Muscle of arm (tissue), 12 donors: ENCODE data around the gene GPR137B. TPM values are rescaled to one million over a fixed set of nuclear protein-coding genes. Genes with fewer than 3 reads are reported as not detected.
A peak's percentile ranks its signal among the peaks of the same experiment; 100 is the strongest.
"Not testable (repeated sequence)": the region's sequence is repeated elsewhere in the genome, so short reads cannot be mapped to it uniquely, and the experiment has no call there.

ENCODE experiments used
- DNase-seq: peaks from one replicate; pipeline ENCODE4 v3.0.0-alpha.2; 2013
- polyA plus RNA-seq, 12 donors: library from polyadenylated mRNA; unstranded; fragments of 120-200 nt; gene quantifications; one replicate each; pipeline ENCODE4 v1.2.1, GENCODE V29; 2013; ENCODE audit not compliant: insufficient read length in 12 of 12

GPR137B gene
- polyA plus RNA-seq, 12 donors: 4.5 to 26.3 (median 6.9) TPM; not detected in 1

DNA sequence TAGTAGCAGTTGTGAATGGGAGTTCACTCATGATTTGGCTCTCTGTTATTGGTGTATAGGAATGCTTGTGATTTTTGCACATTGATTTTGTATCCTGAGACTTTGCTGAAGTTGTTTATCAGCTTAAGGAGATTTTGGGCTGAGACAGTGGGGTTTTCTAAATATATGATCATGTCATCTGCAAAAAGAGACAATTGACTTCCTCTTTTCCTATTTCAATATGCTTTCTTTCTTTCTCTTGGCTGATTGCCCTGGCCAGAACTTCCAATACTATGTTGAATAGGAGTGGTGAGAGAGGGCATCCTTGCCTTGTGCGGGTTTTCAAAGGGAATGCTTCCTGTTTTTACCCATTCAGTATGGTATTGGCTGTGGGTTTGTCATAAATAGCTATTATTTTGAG, 45.7 kb downstream of the GPR137B start:
- not testable (repeated sequence) for DNase-seq

DNA sequence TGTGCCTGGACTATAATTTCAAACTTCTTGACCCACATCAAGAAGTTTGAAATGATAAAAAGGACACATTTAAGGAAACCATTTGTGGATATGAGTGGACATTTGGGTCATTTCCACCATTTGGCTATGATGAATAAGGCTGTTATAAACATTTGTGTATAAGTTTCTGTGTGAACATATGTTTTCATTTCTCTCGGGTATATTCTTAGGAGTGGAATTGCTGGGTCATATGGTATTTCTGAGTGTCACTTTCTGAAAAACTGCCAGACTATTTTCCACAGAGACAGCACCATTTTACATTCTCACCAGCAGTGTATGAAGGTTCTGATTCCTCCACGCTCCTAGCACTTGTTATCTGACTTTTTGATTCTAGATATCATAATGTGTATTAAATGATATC, 50.8 kb downstream of the GPR137B start:
- no peak for DNase-seq

DNA sequence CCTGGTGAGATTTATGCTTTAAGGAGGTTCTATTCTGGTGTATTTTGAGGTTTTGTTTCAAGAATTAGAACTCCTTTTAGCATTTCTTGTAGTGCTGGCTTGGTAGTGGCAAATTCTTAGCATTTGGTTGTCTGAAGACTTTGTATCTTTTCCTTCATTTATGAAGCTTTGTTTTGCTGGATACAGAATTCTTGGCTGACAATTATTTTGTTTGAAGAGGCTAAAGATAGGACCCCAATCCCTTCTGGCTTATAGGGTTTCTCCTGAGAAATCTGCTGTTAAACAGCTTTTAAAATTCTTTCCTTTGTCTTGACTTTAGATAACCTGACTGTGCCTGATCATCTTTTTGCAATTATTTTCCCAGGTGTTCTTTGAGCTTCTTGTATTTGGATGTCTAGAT, 58.6 kb downstream of the GPR137B start:
- DNase-seq: no peak

DNA sequence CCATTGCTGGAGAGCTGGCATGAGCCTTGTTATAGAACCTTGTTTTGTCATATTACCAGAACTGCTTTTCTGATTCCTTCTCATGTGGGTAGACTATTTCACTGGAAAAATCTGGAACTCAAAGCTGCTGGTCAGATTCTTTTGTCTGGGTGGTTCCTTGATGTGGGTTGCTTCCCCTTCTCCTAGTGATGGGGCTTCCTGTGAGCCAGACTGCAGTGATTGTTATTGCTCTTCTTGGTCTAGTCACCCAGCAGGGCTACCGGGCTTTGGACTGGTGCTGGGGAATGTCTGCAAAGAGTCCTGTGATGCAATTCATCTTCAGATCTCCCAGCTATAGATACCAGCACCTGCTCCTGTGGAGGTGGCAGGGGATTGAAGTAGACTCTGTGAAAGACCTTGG, 59.4 kb downstream of the GPR137B start:
- DNase-seq: no peak

DNA sequence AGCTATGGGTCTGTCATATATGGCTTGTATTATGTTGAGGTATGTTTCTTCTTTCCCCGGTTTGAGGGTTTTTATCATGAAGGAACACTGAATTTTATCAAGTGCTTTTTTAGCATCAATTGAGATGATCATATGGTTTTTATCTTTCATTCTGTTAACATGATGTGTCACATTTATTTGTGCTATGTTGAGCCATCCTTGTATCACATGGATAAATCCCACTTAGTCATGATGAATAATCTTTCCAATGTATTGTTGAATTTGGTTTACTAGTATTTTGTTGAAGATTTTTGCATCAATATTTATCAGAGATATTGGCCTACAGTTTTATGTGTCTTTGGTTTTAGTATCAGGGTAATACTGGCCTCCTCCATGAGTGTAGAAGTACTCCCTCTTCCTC, 61.7 kb downstream of the GPR137B start:
- no peak for DNase-seq

DNA sequence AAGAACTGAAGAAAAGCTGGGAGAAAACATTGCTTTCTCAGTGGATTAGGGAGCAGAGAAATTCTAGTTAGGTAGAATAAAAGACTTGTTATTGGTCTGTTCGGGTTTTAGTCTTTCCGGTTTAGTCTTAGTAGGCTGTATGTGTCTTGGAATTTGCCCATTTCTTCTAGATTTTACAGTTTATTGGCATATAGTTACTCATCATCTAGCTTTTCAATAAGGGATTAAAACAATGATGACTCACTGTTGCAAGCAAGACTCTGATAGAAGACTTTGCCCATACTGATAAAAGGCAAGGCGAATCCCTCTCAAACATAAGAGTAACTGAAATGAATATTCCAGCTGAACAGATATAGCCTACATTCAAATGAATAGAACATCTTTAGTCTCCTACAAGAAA, 62.3 kb downstream of the GPR137B start:
- no peak for DNase-seq

DNA sequence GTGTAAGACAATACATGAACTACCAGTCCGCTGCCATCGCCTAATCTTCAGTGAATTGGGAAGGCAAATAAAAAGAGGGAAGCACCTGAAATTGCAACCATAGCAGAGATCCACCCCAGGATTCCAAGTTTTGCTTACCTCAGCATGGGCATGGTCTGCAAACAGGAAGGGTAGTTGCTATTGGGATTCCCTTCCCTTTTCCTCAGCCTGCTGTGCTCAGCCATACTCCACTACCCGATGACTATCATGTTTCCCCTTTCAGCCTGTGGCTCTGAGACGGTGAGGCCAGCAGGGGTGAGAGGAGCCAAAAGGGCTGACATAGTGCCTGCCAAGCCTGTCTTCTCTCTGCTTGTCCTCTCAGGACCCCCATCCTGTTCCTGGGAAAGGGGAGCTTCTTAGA, 64.2 kb downstream of the GPR137B start:
- peak; percentile 10 for DNase-seq

DNA sequence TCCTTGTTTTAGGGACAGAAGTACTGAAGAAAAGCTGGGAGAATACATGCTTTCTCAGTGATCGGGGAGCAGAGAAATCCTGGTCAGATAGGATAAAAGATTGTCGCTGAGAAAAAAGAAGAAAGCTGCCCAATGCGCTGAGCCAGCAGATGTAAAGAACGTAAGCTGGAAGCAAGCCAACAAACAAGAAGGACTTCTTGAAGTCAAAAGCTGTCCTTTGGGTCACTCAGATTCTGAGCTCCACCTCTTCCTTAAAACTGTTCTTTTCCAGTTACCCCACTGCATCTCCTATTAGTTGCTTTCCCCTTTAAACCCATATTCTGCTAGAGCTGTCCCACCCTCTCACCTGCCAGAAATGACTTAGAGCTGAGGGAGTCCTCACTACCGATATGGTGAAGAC, 64.8 kb downstream of the GPR137B start:
- DNase-seq: no peak

DNA sequence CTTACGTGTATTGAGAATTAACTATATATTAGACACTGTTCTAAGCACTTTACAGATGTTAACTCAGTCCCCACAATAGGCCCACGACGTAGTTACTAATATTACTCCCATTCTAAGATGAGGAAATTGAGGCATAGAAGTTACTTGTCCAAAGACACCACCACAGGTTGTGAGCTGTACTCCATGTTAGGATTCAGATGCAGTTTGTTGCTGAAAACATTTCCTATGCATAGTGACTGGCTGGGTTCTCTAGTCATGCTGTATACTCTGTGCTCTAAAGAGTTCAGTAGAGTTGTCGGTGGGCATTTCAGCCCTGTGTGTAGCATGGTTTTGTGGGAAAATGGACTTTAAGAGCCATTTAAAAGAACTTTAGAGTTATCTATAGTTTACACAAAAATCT, 65.2 kb downstream of the GPR137B start:
- DNase-seq: no peak

DNA sequence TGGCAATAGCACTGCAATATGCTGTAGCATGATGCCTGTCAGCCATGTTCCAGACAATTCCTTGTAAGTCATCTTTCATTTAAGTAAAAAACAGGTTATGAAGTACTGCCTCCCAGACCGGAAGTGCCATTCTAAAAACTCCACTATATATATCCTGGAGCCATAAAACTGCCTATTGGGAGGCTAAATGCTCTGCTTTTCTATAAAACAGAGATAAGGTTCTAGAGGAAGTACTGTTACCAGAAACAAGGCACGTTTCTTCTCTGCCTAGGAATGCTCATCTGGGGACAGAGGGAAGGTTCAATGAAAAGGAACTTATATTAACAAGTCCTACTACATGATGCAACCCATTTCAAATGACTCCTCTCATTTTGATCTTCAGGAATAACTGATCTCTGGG, 66.8 kb downstream of the GPR137B start:
- no peak for DNase-seq

DNA sequence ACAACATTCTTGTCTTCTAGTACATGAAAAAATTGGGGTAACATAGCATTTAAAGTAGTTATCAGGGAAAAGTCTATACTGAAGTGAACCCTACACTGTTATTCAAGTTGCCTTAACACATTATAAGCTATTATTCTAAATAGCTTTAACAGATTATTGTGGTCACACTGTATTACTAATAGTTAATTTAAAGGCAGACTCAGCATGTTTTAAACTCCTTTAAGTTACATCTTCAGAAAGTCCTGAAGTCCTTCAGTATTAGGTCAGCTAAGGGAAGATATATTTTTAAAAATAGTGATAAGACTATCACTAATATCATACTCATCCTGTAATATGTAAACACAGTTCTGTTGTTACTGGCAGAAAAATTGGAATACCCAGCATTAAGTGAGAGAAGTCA, 67.4 kb downstream of the GPR137B start:
- DNase-seq: no peak

DNA sequence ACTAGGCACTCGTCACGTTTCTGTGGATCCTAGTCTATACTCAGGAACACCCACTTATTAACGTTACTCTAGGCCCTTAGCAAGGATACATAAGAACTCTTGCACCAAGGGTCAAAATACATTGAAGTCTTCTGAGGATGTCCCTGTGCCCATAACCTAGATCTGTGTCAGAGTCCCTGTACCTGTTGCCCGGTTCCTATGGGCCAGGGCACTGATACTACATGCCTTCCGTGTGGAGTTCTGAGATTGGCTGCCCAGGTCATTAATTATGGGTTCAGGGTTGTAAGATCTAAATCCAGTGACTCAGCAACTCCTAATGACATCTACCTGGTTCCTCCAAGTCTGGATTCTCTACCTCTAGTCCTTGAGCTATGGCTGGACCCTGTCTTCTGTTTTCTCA, 69.5 kb downstream of the GPR137B start:
- no peak for DNase-seq

DNA sequence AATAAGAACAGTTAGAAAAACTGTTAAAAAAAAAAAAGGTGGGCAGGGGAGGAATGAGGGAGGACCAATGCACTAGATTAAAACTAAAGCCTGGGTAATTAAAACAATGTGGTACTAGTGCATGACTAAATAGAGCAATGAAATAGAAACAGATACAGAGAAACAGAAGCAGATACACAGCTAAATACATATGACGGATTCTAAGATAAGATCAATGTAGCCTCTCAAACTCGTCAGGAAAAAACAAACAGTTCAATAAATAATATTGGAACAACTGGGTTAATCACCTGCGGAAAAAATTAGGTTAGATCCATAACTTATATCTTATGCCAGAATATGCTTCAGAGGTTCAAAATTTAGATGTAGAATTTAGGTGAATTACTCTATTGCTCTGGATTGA, 71.2 kb downstream of the GPR137B start:
- DNase-seq: no peak

DNA sequence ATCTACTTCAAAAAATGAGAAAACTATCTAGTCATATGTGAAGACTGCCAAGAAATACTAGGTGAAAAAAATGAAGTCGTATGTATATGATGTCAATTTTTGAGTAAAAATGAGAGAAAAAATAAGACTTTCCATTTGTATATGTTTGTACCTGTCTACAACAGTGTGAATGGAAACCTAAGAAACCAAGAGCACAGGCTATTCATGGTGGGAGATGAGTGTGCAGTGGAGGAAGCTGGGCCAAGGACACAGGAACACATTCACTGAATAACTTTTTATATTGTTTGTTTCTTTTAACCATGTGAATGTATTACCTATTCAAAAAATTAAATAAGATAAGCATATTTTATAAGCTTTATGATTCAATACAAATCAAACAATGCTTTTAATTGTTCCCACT, 72.4 kb downstream of the GPR137B start:
- DNase-seq: no peak

DNA sequence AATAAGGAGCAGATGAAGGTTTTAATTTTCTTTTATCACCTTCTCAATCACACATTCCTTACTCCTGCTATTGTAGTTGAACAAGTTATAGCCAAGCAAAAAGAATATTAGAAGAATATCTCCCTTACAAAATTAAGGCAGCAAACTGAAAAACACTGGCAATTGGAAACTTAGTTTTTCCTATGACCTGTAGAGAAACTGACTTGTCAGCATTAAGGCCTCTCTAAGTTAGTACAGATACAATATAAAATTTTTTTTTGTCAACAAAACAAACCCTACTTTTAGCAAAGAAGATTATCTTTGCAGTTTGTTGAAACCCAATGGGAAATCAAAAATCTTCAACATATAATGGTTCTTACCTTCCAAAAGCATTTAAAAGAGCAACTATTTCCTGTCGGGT, 78.1 kb downstream of the GPR137B start:
- DNase-seq: no peak

DNA sequence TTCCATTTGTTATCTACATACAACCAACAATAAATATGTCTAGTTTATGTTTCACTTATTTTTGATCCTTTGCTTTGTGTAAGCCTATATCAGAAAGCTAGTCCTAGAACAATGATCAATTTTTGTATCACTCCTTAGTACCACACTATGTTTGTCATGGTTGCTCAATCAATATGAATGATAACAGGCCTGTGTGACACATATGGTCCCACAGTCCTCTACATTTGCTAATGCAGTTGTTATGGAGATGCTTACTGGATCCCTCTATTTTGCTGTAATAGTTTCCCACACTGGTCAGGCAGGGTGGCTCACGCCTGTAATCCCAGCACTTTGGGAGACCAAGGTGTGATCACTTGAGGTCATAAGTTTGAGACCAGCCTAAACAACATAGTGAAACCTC, 80.3 kb downstream of the GPR137B start:
- no peak for DNase-seq

DNA sequence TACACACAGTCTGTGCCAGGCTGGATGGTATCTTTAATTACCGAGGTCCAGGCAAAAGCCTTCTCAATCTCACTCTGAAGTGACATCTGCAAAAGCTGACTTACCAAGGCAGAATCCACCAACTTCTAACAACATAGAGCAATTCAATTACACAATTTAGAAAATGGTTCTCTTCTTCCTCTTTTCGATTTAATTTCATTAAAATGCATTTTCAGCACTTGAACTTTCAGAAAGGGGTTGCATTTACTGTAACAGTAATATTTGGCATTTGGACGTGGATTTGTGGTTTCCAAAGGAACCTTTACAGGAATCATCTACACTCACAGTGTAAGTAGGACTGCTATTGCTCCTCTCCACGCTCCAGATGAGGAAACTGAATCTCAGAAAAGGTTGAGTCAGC, 86.1 kb downstream of the GPR137B start:
- DNase-seq: no peak

DNA sequence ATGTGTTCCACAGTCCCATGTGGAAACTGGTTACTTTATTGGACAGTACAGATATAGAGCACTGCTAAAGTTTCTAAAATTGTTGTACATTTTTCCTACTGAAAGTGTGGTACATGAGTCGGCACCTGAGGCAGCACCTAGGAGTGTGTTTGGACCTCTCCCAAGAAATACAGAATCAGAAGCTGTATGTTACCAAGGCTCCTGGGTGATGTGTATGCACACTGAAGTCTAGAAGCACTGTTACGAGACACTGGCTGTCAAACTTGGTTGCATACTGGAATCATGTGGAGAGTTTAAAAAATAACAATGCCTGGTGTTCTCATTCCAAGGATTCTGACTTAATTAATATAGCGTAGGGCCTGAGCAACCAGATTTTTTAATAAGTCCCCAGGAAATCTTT, 92.8 kb downstream of the GPR137B start:
- no peak for DNase-seq

DNA sequence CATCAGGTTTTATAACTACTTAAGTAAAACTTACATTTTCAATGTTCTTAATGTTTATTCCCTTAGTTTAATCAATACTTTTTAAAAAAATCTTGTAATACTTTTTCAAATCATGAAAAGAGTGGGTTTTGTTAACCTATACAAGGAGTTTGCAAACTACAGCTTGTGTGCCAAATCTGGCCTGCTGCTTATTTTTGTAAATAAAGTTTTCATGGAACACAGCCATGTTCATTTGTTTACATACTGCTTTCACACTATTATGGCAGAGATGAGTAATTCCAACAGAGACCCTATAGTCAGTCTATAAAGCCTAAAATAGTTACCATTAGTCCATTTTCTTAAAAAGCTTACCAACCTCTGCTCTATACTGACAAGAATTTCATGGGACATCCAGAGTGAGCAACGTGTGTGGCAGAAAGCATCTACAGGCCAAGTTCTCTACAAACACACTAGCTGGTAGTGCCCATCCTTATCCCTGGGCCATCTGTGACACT, 96.8 kb downstream of the GPR137B start:
- no peak for DNase-seq

DNA sequence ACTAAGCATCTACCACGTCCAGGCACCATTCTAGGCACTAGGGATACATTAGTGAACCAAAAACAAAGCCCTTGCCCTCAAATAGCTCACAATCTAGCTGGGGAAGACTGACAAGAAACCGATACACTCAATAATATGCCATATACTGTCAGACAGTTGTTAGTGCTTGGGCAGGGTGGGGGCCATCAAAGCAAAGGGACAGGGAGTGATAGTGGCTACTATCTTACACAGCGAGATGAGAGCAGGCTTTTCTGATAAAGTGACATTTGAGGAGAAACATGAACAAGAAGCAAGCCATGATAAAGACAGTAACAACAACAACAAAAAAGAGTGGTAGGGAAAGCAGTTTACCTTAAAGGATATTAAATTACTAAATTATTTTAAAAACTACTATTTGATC, 98.3 kb downstream of the GPR137B start:
- no peak for DNase-seq

DNA sequence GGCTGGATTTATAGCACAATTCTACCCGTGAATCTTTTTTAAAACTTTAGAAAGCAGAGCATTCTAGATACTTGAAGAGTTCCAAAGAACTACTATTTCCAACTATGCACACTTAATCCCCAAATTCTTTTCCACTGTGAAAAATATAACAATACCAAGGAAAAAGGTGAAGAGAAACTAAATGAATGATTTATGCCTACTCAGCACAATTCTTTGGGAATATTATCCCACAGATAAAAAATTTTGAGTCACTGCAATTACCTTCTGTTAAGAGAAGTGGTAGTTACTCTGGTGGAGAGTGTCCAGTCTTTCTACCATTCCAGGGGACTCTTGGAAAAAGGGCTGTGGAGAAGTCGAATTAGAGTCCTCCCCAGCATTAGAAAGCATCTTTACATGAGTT, 100.2 kb downstream of the GPR137B start:
- DNase-seq: no peak

DNA sequence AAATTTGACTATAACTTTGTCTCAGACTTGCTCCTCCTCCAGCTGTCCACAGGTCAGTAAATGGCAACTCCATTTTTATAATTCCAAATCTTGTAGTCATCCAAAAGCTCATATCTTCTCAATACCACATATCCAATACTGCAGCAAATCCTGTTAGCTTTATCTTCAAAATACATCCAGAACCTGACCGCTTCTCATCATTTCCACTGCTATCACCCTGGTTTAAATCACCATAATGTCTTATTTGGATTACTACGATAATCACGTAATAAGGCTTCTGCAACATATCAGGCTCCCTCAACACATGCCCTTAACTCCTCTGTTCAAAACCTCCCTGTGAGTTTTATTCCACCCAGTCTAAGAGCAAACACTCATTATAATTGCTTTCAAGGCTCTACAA, 104.9 kb downstream of the GPR137B start:
- DNase-seq: no peak

DNA sequence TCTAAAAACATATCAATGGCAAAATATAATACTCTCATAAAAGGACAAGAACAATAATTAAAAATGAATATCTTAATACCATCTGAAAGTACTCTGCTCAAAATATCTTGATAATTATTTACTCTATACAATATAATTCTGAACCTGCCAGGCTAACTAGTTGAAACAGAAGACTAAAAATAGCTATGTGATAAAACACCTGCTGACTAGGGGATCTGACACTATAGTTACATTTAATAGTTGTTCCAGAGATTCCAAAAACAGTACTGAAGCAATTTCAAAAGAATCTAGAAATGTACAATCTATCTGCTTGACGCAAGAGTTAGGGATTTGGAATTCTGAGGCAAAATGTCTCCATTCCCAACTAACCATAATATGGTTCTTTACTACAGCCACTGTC, 109.2 kb downstream of the GPR137B start:
- DNase-seq: no peak

DNA sequence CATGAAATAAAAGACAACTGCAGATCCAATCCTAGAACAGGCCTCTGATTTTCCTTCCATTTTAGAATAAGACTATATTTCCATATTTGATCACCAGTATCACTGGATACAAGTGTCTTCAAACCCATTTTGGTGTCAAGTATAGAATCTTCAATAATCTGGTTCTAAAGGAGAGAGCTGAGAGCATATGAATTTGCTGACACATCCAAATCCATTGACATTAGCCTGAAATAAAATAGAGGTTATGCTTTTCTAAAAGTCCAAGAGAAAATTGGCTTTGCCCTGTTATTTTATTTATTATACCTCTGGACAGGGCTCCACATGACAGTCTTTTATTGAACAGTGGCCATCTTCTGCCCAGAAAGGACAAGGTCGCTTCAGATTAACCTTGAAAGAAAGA, 110.8 kb downstream of the GPR137B start:
- no peak for DNase-seq
